GM12878 (cell line): ENCODE measurements around the gene MEF2D. TPM values are rescaled to one million over a fixed set of nuclear protein-coding genes. Genes with fewer than 3 reads are reported as not detected.

ENCODE experiments used
- ATAC-seq: fragments of 200-7000 bp; cut with Tn5 transposase; 3 replicates; pipeline ENCODE4 v1.9.1; 2020; ENCODE audit warnings: mild to moderate bottlenecking, moderate library complexity
- BruUV-seq: library from RNA; stranded (reverse); fragments of 400-500 nt; replicated peaks from 2 replicates; lab custom pipeline; 2021; lab: Mats Ljungman, UMichigan
- CTCF ChIA-PET: fragments of 300-600 bp; sonication (Branson Sonifier 250); formaldehyde crosslinking; extraction: SDS; loops from one replicate; lab custom pipeline; 2021; ENCODE audit warnings: inconsistent platforms; lab: Yijun Ruan, JAX
- POLR2A ChIA-PET: fragments of 350-600 bp; formaldehyde crosslinking; extraction: SDS; loops from one replicate; lab custom pipeline; 2021; ENCODE audit warnings: inconsistent platforms; lab: Charles Lee
- RAD21 ChIA-PET: fragments of 300-600 bp; sonication (Branson Sonifier 250); formaldehyde crosslinking; loops from one replicate; lab custom pipeline; 2023; ENCODE audit warnings: antibody characterized with exemption; ENCODE audit not compliant: unreplicated experiment; lab: Charles Lee
- SMC1A ChIA-PET: fragments of 300-600 bp; sonication (Branson Sonifier 250); formaldehyde crosslinking; loops from one replicate; lab custom pipeline; 2023; ENCODE audit not compliant: unreplicated experiment, uncharacterized antibody; lab: Charles Lee
- DNase-seq: peaks from one replicate; pipeline ENCODE4 v3.0.0-alpha.2; 2011; ENCODE audit warnings: low read depth, low spot score
- FAIRE-seq: peaks from 3 replicates; lab custom pipeline; 2011; peaks lifted over from hg19 to GRCh38; lab: Jason Lieb, UNC
- H2AFZ ChIP-seq: 2 replicates; pipeline ENCODE4 v1.6.0; 2011; ENCODE audit warnings: low read depth, low read length, control low read depth; ENCODE audit not compliant: control insufficient read depth
- H3K27ac ChIP-seq: 2 replicates; pipeline ENCODE4 v1.5.1; 2011; ENCODE audit warnings: control low read depth; ENCODE audit not compliant: control insufficient read depth, insufficient read depth
- H3K27me3 ChIP-seq, 2 experiments: replicated peaks in 1 of 2; 2 replicates each; pipeline versions ENCODE4 v1.6.0 to v1.6.1; 2011; ENCODE audit warnings: low read length in 1 of 2; ENCODE audit not compliant: control insufficient read depth in 2 of 2, insufficient read depth in 2 of 2
- H3K36me3 ChIP-seq, 2 experiments: 2 replicates each; pipeline ENCODE4 v1.5.1; 2011; ENCODE audit warnings: low read length in 1 of 2; ENCODE audit not compliant: control insufficient read depth in 2 of 2, insufficient read depth in 2 of 2
- H3K4me1 ChIP-seq: 2 replicates; pipeline ENCODE4 v1.6.1; 2011; ENCODE audit warnings: mild to moderate bottlenecking, low read length, moderate library complexity, mixed read lengths; ENCODE audit not compliant: control insufficient read depth, insufficient read depth
- H3K4me2 ChIP-seq: 2 replicates; pipeline ENCODE4 v1.6.0; 2011; ENCODE audit warnings: control low read depth; ENCODE audit not compliant: control insufficient read depth, insufficient read depth
- H3K4me3 ChIP-seq: fragments of 200-600 bp; sonication (generic); 2 replicates; pipeline ENCODE4 v1.5.1; 2016
- H3K79me2 ChIP-seq: 2 replicates; pipeline ENCODE4 v1.6.0; 2011; ENCODE audit warnings: low read length; ENCODE audit not compliant: control insufficient read depth, insufficient read depth
- H3K9ac ChIP-seq: 2 replicates; pipeline ENCODE4 v1.8.0; 2011; ENCODE audit warnings: low read length, control low read depth, mixed read lengths; ENCODE audit not compliant: control insufficient read depth, insufficient read depth
- H3K9me3 ChIP-seq: replicated peaks from 3 replicates; pipeline ENCODE4 v1.5.1; 2011; ENCODE audit warnings: mild to moderate bottlenecking, low read length; ENCODE audit not compliant: control insufficient read depth, insufficient read depth
- H4K20me1 ChIP-seq: 2 replicates; pipeline ENCODE4 v1.6.0; 2011; ENCODE audit not compliant: control insufficient read depth, insufficient read depth
- CBFB ChIP-seq: IDR thresholded peaks from 2 replicates; pipeline ENCODE4 v1.6.1; 2016; ENCODE audit warnings: antibody characterized with exemption, low read depth
- CREM ChIP-seq: IDR thresholded peaks from 2 replicates; pipeline ENCODE4 v1.6.1; 2014; ENCODE audit warnings: antibody characterized with exemption, low read depth
- EZH2 ChIP-seq: IDR thresholded peaks from 2 replicates; pipeline ENCODE4 v1.6.1; 2012; ENCODE audit warnings: low read depth, mild to moderate bottlenecking, control low read depth, inconsistent platforms, low read length, borderline replicate concordance; ENCODE audit not compliant: control insufficient read depth
- FOXM1 ChIP-seq: IDR thresholded peaks from 2 replicates; pipeline ENCODE4 v1.6.1; 2012; ENCODE audit warnings: low read depth, mild to moderate bottlenecking, inconsistent platforms, low read length, moderate library complexity
- HDAC6 ChIP-seq: fragments of 200-600 bp; sonication (generic); IDR thresholded peaks from one replicate; pipeline ENCODE4 v1.8.0; 2017; ENCODE audit warnings: antibody characterized with exemption; ENCODE audit not compliant: unreplicated experiment
- MYC ChIP-seq: IDR thresholded peaks from 2 replicates; pipeline ENCODE4 v1.6.1; 2011; ENCODE audit warnings: mild to moderate bottlenecking, low read length, moderate library complexity, inconsistent platforms; ENCODE audit not compliant: insufficient read depth, insufficient replicate concordance, insufficient read length, severe bottlenecking
- NBN ChIP-seq: fragments of 450-650 bp; IDR thresholded peaks from 2 replicates; pipeline ENCODE4 v1.6.1; 2016
- NRF1 ChIP-seq: conservative IDR thresholded peaks from 2 replicates; pipeline ENCODE4 v1.6.1; 2011; ENCODE audit warnings: mild to moderate bottlenecking, low read depth, low read length, improper control_type of control experiment
- PML ChIP-seq: IDR thresholded peaks from 2 replicates; pipeline ENCODE4 v1.6.1; 2012; ENCODE audit warnings: low read length, inconsistent platforms
- POLR2A ChIP-seq: IDR thresholded peaks from 2 replicates; pipeline ENCODE4 v1.6.1; 2011; ENCODE audit warnings: low read depth, mild to moderate bottlenecking, low read length
- POLR2AphosphoS2 ChIP-seq: IDR thresholded peaks from 2 replicates; pipeline ENCODE4 v1.6.1; 2011; ENCODE audit warnings: low read depth, mild to moderate bottlenecking, low read length, improper control_type of control experiment, moderate library complexity
- TAF1 ChIP-seq: IDR thresholded peaks from 2 replicates; pipeline ENCODE4 v1.6.1; 2011; ENCODE audit warnings: mild to moderate bottlenecking, low read depth, low read length, borderline replicate concordance
- USF2 ChIP-seq: IDR thresholded peaks from 2 replicates; pipeline ENCODE4 v1.6.1; 2011; ENCODE audit warnings: low read depth, low read length, improper control_type of control experiment, borderline replicate concordance
- YY1 ChIP-seq: IDR thresholded peaks from 2 replicates; pipeline ENCODE4 v1.6.1; 2011; ENCODE audit warnings: low read depth, mild to moderate bottlenecking, low read length
- ZBED1 ChIP-seq: IDR thresholded peaks from 2 replicates; pipeline ENCODE4 v1.6.1; 2016; ENCODE audit warnings: borderline replicate concordance
- ZNF207 ChIP-seq: fragments of 450-650 bp; IDR thresholded peaks from 2 replicates; pipeline ENCODE4 v1.6.1; 2014; ENCODE audit warnings: antibody characterized with exemption, mild to moderate bottlenecking, borderline replicate concordance
- WGBS: methylation state at CpG from one replicate; pipeline ENCODE4 v1.1.6; 2016; ENCODE audit warnings: low lambda C conversion rate; ENCODE audit not compliant: insufficient replicate concordance, insufficient coverage; ENCODE audit errors: missing lambda C conversion rate; 5-methylcytosine and 5-hydroxymethylcytosine counted together
- in situ Hi-C: fragments of 300-500 bp; cut with MboI; formaldehyde crosslinking; loops from 9 replicates; pipeline ENCODE4 v1.14.3; 2018; ENCODE audit warnings: mixed read lengths
- intact Hi-C: fragments of 100-400 bp; cut with micrococcal nuclease; formaldehyde crosslinking; loops from one replicate; pipeline ENCODE4 v1.14.2; 2022; ENCODE audit not compliant: unreplicated experiment
- polyA plus RNA-seq, 11 experiments: library from polyadenylated mRNA; depleted of rRNA in 4 of 11; unstranded in 6 of 11; stranded (reverse) in 5 of 11; fragments of >200 nt; fragmentation: Nextera tagmentation in 4 of 11; fragmentation: Illumina TruSeq in 1 of 11; extraction: Ambion mirVana in 4 of 11; extraction: Trizol in 1 of 11; gene quantifications; 1 replicate in 1 of 11; 2 replicates in 10 of 11; pipeline versions ENCODE4 v1.2.1 to v1.2.3, GENCODE V29; 2011 to 2016; ENCODE audit warnings: inconsistent platforms in 2 of 11, missing spikeins in 2 of 11, low read depth in 1 of 11
- total RNA-seq, 4 experiments: library from RNA; depleted of rRNA in 3 of 4; stranded (reverse); fragments of >200 nt in 3 of 4; fragmentation: Illumina TruSeq in 1 of 4; extraction: Trizol in 1 of 4; gene quantifications; 2 replicates each; pipeline versions ENCODE4 v1.2.1 to v1.2.3, GENCODE V29; 2013 to 2021
- TF ChIP-seq, protein P1 (sequence below): IDR thresholded peaks from 2 replicates; pipeline ENCODE4 v1.6.1; 2011; ENCODE audit warnings: mild to moderate bottlenecking, low read depth, low read length, moderate library complexity; ENCODE audit not compliant: insufficient replicate concordance
- TF ChIP-seq, protein P2 (sequence below): IDR thresholded peaks from 2 replicates; pipeline ENCODE4 v1.6.1; 2012; ENCODE audit warnings: low read depth, low read length, improper control_type of control experiment
- TF ChIP-seq, protein P3 (sequence below): fragments of 450-650 bp; IDR thresholded peaks from 2 replicates; pipeline ENCODE4 v1.6.1; 2018; ENCODE audit warnings: borderline replicate concordance, mild to moderate bottlenecking; ENCODE audit not compliant: partially characterized antibody

Gene MEF2D
- total and polyA plus RNA-seq, 10 of the 15 experiments (the other 5 are each of a cell fraction or from before 2014, with no cell fraction given): 0.61 to 53.0 (median 15.2) TPM

GRCh38 chr1:156506450-156506849 is 5.9 kb upstream of the MEF2D start:
- BruUV-seq: no TSS peak
- Histone ChIP-seq H3K27ac (no peak overlapping the region), H3K4me3 (no peak overlapping the region), H3K4me2 (peak overlapping the region; percentile 68; the same call in 1 of the 2 replicates), H3K27me3 (no peaks in the 10 kb centered on the region), H3K9me3 (no peaks in the 10 kb centered on the region), H3K9ac (no peak overlapping the region), H2AFZ (no peak overlapping the region), H3K36me3 (no peaks in the 10 kb centered on the region), H3K79me2 (peaks cover 5% of the 10 kb centered on the region), H3K4me1 (peaks cover 56% of the 10 kb centered on the region), H4K20me1 (no peaks in the 10 kb centered on the region)
- TF ChIP-seq, protein P1, sequence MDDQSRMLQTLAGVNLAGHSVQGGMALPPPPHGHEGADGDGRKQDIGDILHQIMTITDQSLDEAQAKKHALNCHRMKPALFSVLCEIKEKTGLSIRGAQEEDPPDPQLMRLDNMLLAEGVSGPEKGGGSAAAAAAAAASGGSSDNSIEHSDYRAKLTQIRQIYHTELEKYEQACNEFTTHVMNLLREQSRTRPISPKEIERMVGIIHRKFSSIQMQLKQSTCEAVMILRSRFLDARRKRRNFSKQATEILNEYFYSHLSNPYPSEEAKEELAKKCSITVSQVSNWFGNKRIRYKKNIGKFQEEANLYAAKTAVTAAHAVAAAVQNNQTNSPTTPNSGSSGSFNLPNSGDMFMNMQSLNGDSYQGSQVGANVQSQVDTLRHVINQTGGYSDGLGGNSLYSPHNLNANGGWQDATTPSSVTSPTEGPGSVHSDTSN: no peak
- TF ChIP-seq MYC (no peak), POLR2A (no peak), CREM (no peak), FOXM1 (no peak), USF2 (no peak), ZNF207 (no peak), PML (no peak), TAF1 (no peak), ZBED1 (no peak), NBN (no peak), EZH2 (no peak), HDAC6 (no peak), POLR2AphosphoS2 (no peak), CBFB (no peak), YY1 (no peak), NRF1 (no peak)
- TF ChIP-seq, protein P2, sequence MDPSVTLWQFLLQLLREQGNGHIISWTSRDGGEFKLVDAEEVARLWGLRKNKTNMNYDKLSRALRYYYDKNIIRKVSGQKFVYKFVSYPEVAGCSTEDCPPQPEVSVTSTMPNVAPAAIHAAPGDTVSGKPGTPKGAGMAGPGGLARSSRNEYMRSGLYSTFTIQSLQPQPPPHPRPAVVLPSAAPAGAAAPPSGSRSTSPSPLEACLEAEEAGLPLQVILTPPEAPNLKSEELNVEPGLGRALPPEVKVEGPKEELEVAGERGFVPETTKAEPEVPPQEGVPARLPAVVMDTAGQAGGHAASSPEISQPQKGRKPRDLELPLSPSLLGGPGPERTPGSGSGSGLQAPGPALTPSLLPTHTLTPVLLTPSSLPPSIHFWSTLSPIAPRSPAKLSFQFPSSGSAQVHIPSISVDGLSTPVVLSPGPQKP: no peak
- TF ChIP-seq, protein P3, sequence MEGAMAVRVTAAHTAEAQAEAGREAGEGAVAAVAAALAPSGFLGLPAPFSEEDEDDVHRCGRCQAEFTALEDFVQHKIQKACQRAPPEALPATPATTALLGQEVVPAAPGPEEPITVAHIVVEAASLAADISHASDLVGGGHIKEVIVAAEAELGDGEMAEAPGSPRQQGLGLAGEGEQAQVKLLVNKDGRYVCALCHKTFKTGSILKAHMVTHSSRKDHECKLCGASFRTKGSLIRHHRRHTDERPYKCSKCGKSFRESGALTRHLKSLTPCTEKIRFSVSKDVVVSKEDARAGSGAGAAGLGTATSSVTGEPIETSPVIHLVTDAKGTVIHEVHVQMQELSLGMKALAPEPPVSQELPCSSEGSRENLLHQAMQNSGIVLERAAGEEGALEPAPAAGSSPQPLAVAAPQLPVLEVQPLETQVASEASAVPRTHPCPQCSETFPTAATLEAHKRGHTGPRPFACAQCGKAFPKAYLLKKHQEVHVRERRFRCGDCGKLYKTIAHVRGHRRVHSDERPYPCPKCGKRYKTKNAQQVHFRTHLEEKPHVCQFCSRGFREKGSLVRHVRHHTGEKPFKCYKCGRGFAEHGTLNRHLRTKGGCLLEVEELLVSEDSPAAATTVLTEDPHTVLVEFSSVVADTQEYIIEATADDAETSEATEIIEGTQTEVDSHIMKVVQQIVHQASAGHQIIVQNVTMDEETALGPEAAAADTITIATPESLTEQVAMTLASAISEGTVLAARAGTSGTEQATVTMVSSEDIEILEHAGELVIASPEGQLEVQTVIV: no peak
- ChIA-PET CTCF (interaction anchor here (1.1 to 3.3 kb wide), 4 partner anchors 18 to 98 kb away, joined by 3 to 24 read pairs (median 8); no protein-coding TSS in a partner anchor), POLR2A (interaction anchor here (2.1 to 17.1 kb wide), 2 partner anchors 11 to 16 kb away, joined by 11 to 630 read pairs; partner anchors contain the start of gene MEF2D), SMC1A (interaction anchor here (1.0 to 16.4 kb wide), 3 partner anchors 17 to 65 kb away, joined by 3 to 460 read pairs (median 29); no protein-coding TSS in a partner anchor), RAD21 (interaction anchor here (1.0 to 4.7 kb wide), 4 partner anchors 8 to 25 kb away, joined by 3 to 80 read pairs (median 25); no protein-coding TSS in a partner anchor)
- DNase-seq (no peak), FAIRE-seq (no peak), ATAC-seq (no peak)
- WGBS: 98% methylated on average over 2 of the region's 2 CpGs
- in situ Hi-C loops: no loop called here
- intact Hi-C loops: loop anchor here (5.0 to 10.0 kb wide), 2 partner anchors 96 to 238 kb away; partner anchors contain the start of genes GPATCH4 and MRPL24
